Left lung (tissue), 10 donors: ENCODE results near the gene CLNK. TPM values are rescaled to one million over a fixed set of nuclear protein-coding genes. Genes with fewer than 3 reads are reported as not detected.
A peak's percentile ranks its signal among the peaks of the same experiment; 100 is the strongest.

Source experiments
- ATAC-seq: fragments of 200-7000 bp; cut with Tn5 transposase; one replicate; pipeline ENCODE4 v1.9.1; 2020; ENCODE audit warnings: moderate library complexity
- DNase-seq, 4 donors: peaks; one replicate each; pipeline ENCODE4 v3.0.0-alpha.2; 2013 to 2020
- H3K27ac ChIP-seq, 2 donors: fragments of 200-600 bp; sonication (generic) in 1 of 2; one replicate each; pipeline versions ENCODE4 v1.5.0 to v1.8.0; 2020 to 2021
- H3K27me3 ChIP-seq, 2 donors: fragments of 200-600 bp; sonication (generic) in 1 of 2; one replicate each; pipeline versions ENCODE4 v1.5.0 to v1.8.0; 2020 to 2021
- H3K36me3 ChIP-seq, 2 donors: fragments of 200-600 bp; sonication (generic) in 1 of 2; one replicate each; pipeline versions ENCODE4 v1.5.0 to v1.8.0; 2020 to 2021
- H3K4me1 ChIP-seq, 2 donors: fragments of 200-600 bp; one replicate each; pipeline ENCODE4 v1.8.0; 2021
- H3K4me3 ChIP-seq, 2 donors: fragments of 200-600 bp; sonication (generic) in 1 of 2; one replicate each; pipeline versions ENCODE4 v1.5.0 to v1.8.0; 2020 to 2021; ENCODE audit warnings: mild to moderate bottlenecking in 1 of 2
- H3K9me3 ChIP-seq, 2 donors: fragments of 200-600 bp; sonication (generic) in 1 of 2; one replicate each; pipeline versions ENCODE4 v1.5.0 to v1.8.0; 2020 to 2021
- intact Hi-C, 2 donors: fragments of 100-400 bp; cut with DNase I; formaldehyde crosslinking; loops; one replicate each; pipeline versions ENCODE4 v1.11.2 to v1.14.2; 2022
- polyA plus RNA-seq, 6 donors: library from polyadenylated mRNA; unstranded; fragments of 120-200 nt; gene quantifications; one replicate each; pipeline ENCODE4 v1.2.1, GENCODE V29; 2013; ENCODE audit not compliant: insufficient read length in 6 of 6
- total RNA-seq, 2 donors: library from RNA; stranded (reverse); fragmentation: NEBNext Ultra II Directional; extraction: Animal tissue kit (Norgen Biotek cat#: 25700); gene quantifications; one replicate each; pipeline ENCODE4 v1.2.1, GENCODE V29; 2021
- TF ChIP-seq, protein P1 (sequence below), 2 donors: fragments of 200-600 bp; sonication (generic) in 1 of 2; IDR thresholded peaks; one replicate each; pipeline versions ENCODE4 v1.5.0 to v1.8.0; 2021; ENCODE audit warnings: antibody characterized with exemption in 2 of 2
- donor health status: DM: no; HTN: yes; CAD: no.
- donor health status: DM: no; HTN: no; CAD: no.

The CLNK gene
- total and polyA plus RNA-seq, 8 donors = 0.13 to 0.61 (median 0.31) TPM

DNA sequence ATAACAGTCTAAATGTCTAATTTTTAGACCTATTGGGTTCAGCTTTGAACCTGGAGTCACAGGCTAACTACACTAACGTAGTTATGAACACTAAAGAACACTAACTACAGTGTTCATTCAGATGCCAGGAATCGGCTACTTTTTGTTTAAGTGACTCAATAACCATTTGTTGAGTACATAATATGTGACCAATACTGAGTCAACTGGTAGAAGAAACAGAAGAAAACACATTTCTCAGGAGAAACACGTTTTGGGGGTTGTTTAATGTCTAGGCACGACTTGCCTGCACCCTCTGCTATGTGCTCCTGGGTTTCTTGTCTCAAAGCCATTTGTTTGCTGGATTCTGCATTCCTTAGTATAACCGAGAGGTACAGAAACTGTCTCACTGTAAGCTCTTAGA lies 18.6 kb upstream of the CLNK start:
- no peak overlapping the region for H3K4me3 ChIP-seq
- H3K36me3 ChIP-seq = no peaks in the 10 kb centered on the region
- TF ChIP-seq, protein P1, sequence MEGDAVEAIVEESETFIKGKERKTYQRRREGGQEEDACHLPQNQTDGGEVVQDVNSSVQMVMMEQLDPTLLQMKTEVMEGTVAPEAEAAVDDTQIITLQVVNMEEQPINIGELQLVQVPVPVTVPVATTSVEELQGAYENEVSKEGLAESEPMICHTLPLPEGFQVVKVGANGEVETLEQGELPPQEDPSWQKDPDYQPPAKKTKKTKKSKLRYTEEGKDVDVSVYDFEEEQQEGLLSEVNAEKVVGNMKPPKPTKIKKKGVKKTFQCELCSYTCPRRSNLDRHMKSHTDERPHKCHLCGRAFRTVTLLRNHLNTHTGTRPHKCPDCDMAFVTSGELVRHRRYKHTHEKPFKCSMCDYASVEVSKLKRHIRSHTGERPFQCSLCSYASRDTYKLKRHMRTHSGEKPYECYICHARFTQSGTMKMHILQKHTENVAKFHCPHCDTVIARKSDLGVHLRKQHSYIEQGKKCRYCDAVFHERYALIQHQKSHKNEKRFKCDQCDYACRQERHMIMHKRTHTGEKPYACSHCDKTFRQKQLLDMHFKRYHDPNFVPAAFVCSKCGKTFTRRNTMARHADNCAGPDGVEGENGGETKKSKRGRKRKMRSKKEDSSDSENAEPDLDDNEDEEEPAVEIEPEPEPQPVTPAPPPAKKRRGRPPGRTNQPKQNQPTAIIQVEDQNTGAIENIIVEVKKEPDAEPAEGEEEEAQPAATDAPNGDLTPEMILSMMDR (IDR thresholded peaks at IDR 0.05) = no peak
- H3K27ac ChIP-seq = no peak overlapping the region
- no peaks in the 10 kb centered on the region for H3K27me3 ChIP-seq
- H3K4me1 ChIP-seq = no peaks in the 10 kb centered on the region
- no peaks in the 10 kb centered on the region for H3K9me3 ChIP-seq
- no peak for ATAC-seq
- intact Hi-C loops = no loop called here
- DNase-seq = no peak

DNA sequence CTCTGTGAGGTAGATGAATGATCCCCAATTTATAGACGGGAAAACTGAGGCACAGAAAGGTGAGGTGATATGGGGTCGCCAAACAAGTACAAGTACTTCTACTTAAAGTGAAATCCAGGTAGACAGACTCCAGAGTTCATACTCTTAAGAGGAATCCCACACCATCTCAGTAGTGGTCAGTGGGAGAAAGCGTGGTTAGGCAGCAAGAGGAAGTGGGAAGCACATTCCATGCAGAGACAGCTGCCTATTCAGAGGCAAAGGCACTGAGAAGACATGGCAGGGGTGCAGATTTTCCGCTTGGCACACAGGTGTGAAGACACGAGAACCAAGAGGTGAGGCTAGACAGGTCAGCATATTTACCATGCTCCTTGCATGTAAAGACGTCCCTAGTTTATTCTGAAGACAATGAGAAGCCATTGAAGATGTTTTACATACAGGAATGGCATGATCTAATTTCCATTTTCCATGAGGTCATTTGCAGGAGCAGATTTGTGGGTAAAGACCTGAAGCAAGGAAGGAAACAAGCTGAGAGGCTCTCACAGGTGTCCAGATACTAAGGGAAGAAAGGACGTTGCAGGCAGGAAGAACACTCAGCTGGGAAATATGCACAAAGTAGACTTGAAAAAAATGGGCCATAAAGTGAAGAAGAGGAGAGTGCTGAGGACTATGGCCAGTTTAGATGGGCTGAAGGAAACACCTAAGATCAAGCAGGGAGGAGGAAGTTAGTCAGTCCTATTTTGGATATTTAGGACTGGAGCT lies 17.3 kb upstream of the CLNK start:
- TF ChIP-seq, protein P1 (IDR thresholded peaks at IDR 0.05) = no peak
- DNase-seq (no peak), ATAC-seq (no peak)
- no peak overlapping the region for H3K4me3 ChIP-seq
- H3K9me3 ChIP-seq = no peaks in the 10 kb centered on the region
- H3K36me3 ChIP-seq = no peaks in the 10 kb centered on the region
- H3K4me1 ChIP-seq = no peaks in the 10 kb centered on the region
- intact Hi-C loops = no loop called here
- H3K27me3 ChIP-seq = no peaks in the 10 kb centered on the region
- H3K27ac ChIP-seq = no peak overlapping the region

DNA sequence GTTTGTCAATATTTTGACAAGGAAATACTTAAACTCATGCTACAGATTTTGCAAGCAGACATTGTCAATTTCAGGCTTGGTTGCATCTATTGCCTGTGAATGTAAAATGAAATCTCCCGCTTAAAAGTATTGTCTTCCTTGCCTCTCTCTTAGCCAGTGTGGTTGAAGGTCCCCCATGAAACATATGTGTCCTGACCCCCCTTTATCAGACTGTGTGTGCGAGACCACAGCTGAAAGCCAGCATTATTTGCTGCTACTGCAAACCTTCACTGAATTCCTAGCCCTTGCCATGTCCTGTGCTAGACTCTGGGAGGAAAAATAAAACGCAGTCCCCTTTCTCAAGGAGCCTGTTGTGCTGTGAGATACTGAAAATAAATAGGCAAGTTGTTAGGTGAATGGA lies 16.6 kb upstream of the CLNK start:
- H3K36me3 ChIP-seq = no peaks in the 10 kb centered on the region
- H3K27me3 ChIP-seq = no peaks in the 10 kb centered on the region
- H3K4me3 ChIP-seq = no peak overlapping the region
- ATAC-seq (no peak), DNase-seq (no peak)
- no peak overlapping the region for H3K27ac ChIP-seq
- H3K9me3 ChIP-seq = no peaks in the 10 kb centered on the region
- H3K4me1 ChIP-seq = no peaks in the 10 kb centered on the region
- intact Hi-C loops = no loop called here
- TF ChIP-seq, protein P1 (IDR thresholded peaks at IDR 0.05) = no peak

DNA sequence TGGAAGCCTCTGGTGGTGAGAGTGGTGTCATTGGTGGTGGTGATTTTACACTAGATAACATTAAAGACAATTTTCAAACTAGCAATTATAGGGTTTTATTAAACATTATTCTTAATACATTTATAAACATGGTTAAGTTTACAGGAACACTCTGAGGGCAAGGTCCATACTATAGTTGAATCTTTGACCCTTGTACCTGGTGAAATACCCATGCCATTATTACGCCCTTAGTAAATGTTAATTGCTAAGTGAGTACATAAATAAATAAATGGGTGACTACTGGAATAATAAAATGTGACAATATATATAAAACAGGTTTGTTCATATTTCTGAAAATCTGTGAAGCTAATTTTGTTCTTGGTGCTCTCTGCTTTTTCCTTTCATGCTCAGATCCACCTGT lies 13.6 kb upstream of the CLNK start:
- H3K36me3 ChIP-seq = no peaks in the 10 kb centered on the region
- H3K4me1 ChIP-seq = no peaks in the 10 kb centered on the region
- intact Hi-C loops = no loop called here
- H3K4me3 ChIP-seq = no peak overlapping the region
- ATAC-seq (no peak), DNase-seq (no peak)
- no peaks in the 10 kb centered on the region for H3K9me3 ChIP-seq
- no peaks in the 10 kb centered on the region for H3K27me3 ChIP-seq
- TF ChIP-seq, protein P1 (IDR thresholded peaks at IDR 0.05) = no peak
- H3K27ac ChIP-seq = no peak overlapping the region

DNA sequence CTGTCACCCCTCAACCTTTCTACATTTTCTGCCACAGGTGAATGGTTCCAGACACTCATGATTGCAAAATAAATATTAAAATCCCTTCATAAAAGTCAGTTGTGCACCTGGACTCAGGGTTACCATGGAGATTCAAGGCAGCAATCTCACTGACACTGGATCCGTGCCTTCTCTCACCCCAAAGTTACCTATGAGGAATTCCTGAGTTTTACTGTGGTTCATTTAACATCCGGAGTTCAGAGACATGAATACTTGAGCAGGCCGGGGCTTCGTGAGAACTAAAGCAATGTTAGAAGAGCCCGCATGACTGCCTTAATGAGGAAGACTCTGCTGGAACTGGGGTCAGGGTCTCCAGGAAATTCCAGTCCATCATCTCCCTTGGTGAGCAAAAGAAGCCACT lies 12.5 kb upstream of the CLNK start:
- intact Hi-C loops = no loop called here
- no peak overlapping the region for H3K27ac ChIP-seq
- H3K4me1 ChIP-seq = no peaks in the 10 kb centered on the region
- ATAC-seq = no peak
- no peaks in the 10 kb centered on the region for H3K9me3 ChIP-seq
- no peak overlapping the region for H3K4me3 ChIP-seq
- no peaks in the 10 kb centered on the region for H3K36me3 ChIP-seq
- TF ChIP-seq, protein P1 (IDR thresholded peaks at IDR 0.05) = no peak
- H3K27me3 ChIP-seq = no peaks in the 10 kb centered on the region
- peak in 1 of 4 donors; percentile 8 for DNase-seq
